GM18951 (cell line): ENCODE results near the gene SORCS1.

ENCODE experiments used
- POLR2A ChIP-seq: IDR thresholded peaks from 4 replicates; pipeline ENCODE4 v1.6.1; 2011; ENCODE audit warnings: mild to moderate bottlenecking; ENCODE audit not compliant: insufficient read length, insufficient read depth; ENCODE audit errors: extremely low read depth
- in situ Hi-C: fragments of 300-500 bp; cut with MboI; formaldehyde crosslinking; loops from one replicate; pipeline ENCODE4 v1.12.0; 2022; ENCODE audit warnings: low sequenced_read_pairs, mixed read lengths, inconsistent platforms; ENCODE audit not compliant: unreplicated experiment

The SORCS1 gene

GRCh38 chr10:106789623-106790022, 374.9 kb downstream of the SORCS1 start:
- no peak for TF ChIP-seq POLR2A
- in situ Hi-C loops, result loop anchor here (10.0 kb wide), 1 partner anchor 195 kb away; no protein-coding TSS in a partner anchor

GRCh38 chr10:106788982-106789381, 375.5 kb downstream of the SORCS1 start:
- in situ Hi-C loops, result no loop called here

GRCh38 chr10:106785528-106785927, 379.0 kb downstream of the SORCS1 start:
- in situ Hi-C loops, result no loop called here
- TF ChIP-seq POLR2A, result no peak

More at GRCh38 chr10:106788982-106789381, 375.5 kb downstream of the SORCS1 start:
- no peak for TF ChIP-seq POLR2A

- in situ Hi-C loops, result no loop called here
- TF ChIP-seq POLR2A, result no peak
Measured at GRCh38 chr10:106780632-106781031, 383.9 kb downstream of the SORCS1 start.

GRCh38 chr10:106777841-106778240, 386.7 kb downstream of the SORCS1 start:
- TF ChIP-seq POLR2A, result no peak
- in situ Hi-C loops, result no loop called here

GRCh38 chr10:106775127-106775526, 389.4 kb downstream of the SORCS1 start:
- in situ Hi-C loops, result no loop called here
- no peak for TF ChIP-seq POLR2A

- TF ChIP-seq POLR2A, result no peak
- in situ Hi-C loops, result no loop called here
Measured at GRCh38 chr10:106772957-106773356, 391.5 kb downstream of the SORCS1 start.

GRCh38 chr10:106771154-106771553, 393.4 kb downstream of the SORCS1 start:
- in situ Hi-C loops, result no loop called here

GRCh38 chr10:106768204-106768603, 396.3 kb downstream of the SORCS1 start:
- no peak for TF ChIP-seq POLR2A
- in situ Hi-C loops, result no loop called here

More at GRCh38 chr10:106771154-106771553, 393.4 kb downstream of the SORCS1 start:
- no peak for TF ChIP-seq POLR2A

GRCh38 chr10:106765928-106766327, 398.6 kb downstream of the SORCS1 start:
- no peak for TF ChIP-seq POLR2A
- in situ Hi-C loops, result no loop called here

- TF ChIP-seq POLR2A, result no peak
- in situ Hi-C loops, result no loop called here
Measured at GRCh38 chr10:106765241-106765754, 399.2 kb downstream of the SORCS1 start.

GRCh38 chr10:106764360-106764759, 400.1 kb downstream of the SORCS1 start:
- in situ Hi-C loops, result no loop called here
- TF ChIP-seq POLR2A, result no peak

- no peak for TF ChIP-seq POLR2A
Measured at GRCh38 chr10:106761906-106762305, 402.6 kb downstream of the SORCS1 start.

GRCh38 chr10:106757521-106757920, 407.0 kb downstream of the SORCS1 start:
- no peak for TF ChIP-seq POLR2A
- in situ Hi-C loops, result no loop called here

More at GRCh38 chr10:106761906-106762305, 402.6 kb downstream of the SORCS1 start:
- in situ Hi-C loops, result no loop called here

- in situ Hi-C loops, result no loop called here
Measured at GRCh38 chr10:106751091-106751490, 413.4 kb downstream of the SORCS1 start.

More at GRCh38 chr10:106751091-106751490, 413.4 kb downstream of the SORCS1 start:
- no peak for TF ChIP-seq POLR2A
